ENCODE data around the gene CADM2. TPM values are rescaled to one million over a fixed set of nuclear protein-coding genes. Genes with fewer than 3 reads are reported as not detected.

The CADM2 gene
- total RNA-seq = 0.29 TPM in 1 of 2 replicates, not detected in the other

DNA sequence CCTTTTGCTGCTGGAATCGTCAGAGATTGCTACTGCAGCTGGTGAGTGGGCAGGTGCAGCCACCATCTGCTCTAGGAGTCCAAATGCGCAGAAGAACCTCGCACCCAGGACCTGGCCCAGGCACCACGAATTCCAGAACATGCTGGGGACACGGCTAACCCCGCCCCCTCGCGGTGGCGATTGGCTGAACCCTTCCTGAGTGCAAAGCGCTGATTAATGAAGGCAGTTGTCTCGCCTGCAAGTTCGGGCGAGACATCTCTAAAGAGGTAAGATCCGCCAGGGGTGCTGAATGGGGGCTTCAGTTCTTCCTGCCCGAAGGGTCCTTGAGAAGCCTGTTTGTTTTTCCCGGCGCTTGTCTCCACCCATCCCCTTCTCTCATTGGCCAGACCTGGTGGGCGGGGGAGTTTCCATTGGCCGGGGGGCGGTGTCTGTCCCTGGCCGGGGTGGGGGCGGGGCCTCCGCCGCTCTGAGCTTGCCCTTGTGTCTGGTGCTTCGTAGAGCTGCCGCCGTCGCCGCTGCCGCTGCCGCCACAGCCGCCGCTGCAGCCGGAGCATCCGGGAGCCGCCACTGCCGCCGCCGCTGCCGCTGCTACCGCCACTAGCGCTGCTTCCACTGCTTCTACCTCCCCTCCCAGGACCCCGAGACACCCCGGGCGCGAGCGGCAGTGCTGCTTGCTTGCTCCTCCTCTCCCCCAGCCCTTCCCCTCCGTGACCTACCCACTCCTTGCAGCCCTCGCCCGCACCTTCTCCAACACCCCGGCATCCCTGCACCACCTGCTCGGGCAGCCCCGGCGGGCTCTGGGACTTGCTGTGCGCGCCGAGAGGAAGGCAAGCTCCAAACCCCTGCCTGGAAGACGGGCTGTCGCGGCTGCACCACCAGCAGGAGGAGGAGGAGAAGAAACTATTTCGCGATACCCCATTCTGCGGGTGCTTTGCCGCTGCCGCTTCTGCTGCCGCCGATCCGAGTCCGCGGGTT lies at the start of gene CADM2:
CADM2 (plus strand) TSS at position 495 of the 975 bp plus-strand sequence.

Small RNAs within 50 kb of the gene (small RNA-seq; reads per million reads assigned to genes)
- not detected for gene MIR5688

Measured in vein endothelial cell (primary cell).